Endodermal cell (in vitro differentiated cells): ENCODE measurements around the gene GALK2. TPM values are rescaled to one million over a fixed set of nuclear protein-coding genes. Genes with fewer than 3 reads are reported as not detected.

Source experiments
- DNase-seq: peaks from one replicate; pipeline ENCODE4 v3.0.0-alpha.2; 2017
- H3K27ac ChIP-seq: 2 replicates; pipeline ENCODE4 v1.5.1; 2013; ENCODE audit warnings: mild to moderate bottlenecking, low read depth, low read length, moderate library complexity
- H3K27me3 ChIP-seq: 2 replicates; pipeline ENCODE4 v1.6.1; 2013; ENCODE audit warnings: mild to moderate bottlenecking, low read length, moderate library complexity; ENCODE audit not compliant: insufficient read depth, control insufficient read depth, poor library complexity, severe bottlenecking
- H3K36me3 ChIP-seq: 2 replicates; pipeline ENCODE4 v1.7.0; 2013; ENCODE audit warnings: mild to moderate bottlenecking, low read length, moderate library complexity; ENCODE audit not compliant: control insufficient read depth, insufficient read depth
- H3K4me1 ChIP-seq: one replicate; pipeline ENCODE4 v1.7.0; 2013; ENCODE audit warnings: low read length; ENCODE audit not compliant: control insufficient read depth, insufficient read depth
- H3K4me3 ChIP-seq: 2 replicates; pipeline ENCODE4 v1.5.1; 2013; ENCODE audit warnings: mild to moderate bottlenecking, low read length, moderate library complexity
- H3K9ac ChIP-seq: 2 replicates; pipeline ENCODE4 v1.6.1; 2013; ENCODE audit warnings: mild to moderate bottlenecking, low read length, moderate library complexity; ENCODE audit not compliant: poor library complexity, severe bottlenecking; ENCODE audit errors: extremely low read depth
- H3K9me3 ChIP-seq: 2 replicates; pipeline ENCODE4 v1.6.1; 2013; ENCODE audit warnings: mild to moderate bottlenecking, low read length, moderate library complexity; ENCODE audit not compliant: control insufficient read depth
- H3K27ac Mint-ChIP-seq: 2 replicates; pipeline ENCODE4 v1.8.0; 2020; ENCODE audit warnings: mixed read lengths
- H3K27me3 Mint-ChIP-seq: 2 replicates; pipeline ENCODE4 v1.8.0; 2021; ENCODE audit warnings: mild to moderate bottlenecking, mixed read lengths; ENCODE audit not compliant: insufficient read depth
- H3K36me3 Mint-ChIP-seq: 2 replicates; pipeline ENCODE4 v1.8.0; 2020; ENCODE audit warnings: low read depth, mixed read lengths
- H3K4me1 Mint-ChIP-seq: 2 replicates; pipeline ENCODE4 v1.8.0; 2020; ENCODE audit warnings: mixed read lengths
- H3K4me3 Mint-ChIP-seq: 2 replicates; pipeline ENCODE4 v1.8.0; 2020; ENCODE audit warnings: mild to moderate bottlenecking, moderate library complexity, mixed read lengths
- H3K9me3 Mint-ChIP-seq: 2 replicates; pipeline ENCODE4 v1.8.0; 2020; ENCODE audit warnings: mild to moderate bottlenecking, mixed read lengths
- WGBS, 2 experiments: methylation state at CpG; one replicate each; pipeline versions ENCODE4 v1.1.5 to v1.1.7; 2013; ENCODE audit warnings: missing lambda C conversion rate in 2 of 2, mixed read lengths in 1 of 2; ENCODE audit not compliant: insufficient coverage in 1 of 2, insufficient read length in 1 of 2; 5-methylcytosine and 5-hydroxymethylcytosine counted together
- total RNA-seq, 2 donors: library from RNA; stranded (reverse); fragmentation: NEBNext Ultra II Directional in 1 of 2; extraction: Animal tissue kit (Norgen Biotek cat#: 25700) in 1 of 2; gene quantifications; 2 replicates in 1 of 2; 3 replicates in 1 of 2; pipeline ENCODE4 v1.2.1, GENCODE V29; 2021
- TF ChIP-seq, protein P1 (sequence below): fragments of 200-600 bp; sonication (generic); conservative IDR thresholded peaks from 2 replicates; pipeline ENCODE4 v1.5.0; 2021; ENCODE audit warnings: antibody characterized with exemption, mild to moderate bottlenecking

The GALK2 gene
- total RNA-seq, 2 donors from 2014 or later: 13.4 to 19.1 TPM

DNA sequence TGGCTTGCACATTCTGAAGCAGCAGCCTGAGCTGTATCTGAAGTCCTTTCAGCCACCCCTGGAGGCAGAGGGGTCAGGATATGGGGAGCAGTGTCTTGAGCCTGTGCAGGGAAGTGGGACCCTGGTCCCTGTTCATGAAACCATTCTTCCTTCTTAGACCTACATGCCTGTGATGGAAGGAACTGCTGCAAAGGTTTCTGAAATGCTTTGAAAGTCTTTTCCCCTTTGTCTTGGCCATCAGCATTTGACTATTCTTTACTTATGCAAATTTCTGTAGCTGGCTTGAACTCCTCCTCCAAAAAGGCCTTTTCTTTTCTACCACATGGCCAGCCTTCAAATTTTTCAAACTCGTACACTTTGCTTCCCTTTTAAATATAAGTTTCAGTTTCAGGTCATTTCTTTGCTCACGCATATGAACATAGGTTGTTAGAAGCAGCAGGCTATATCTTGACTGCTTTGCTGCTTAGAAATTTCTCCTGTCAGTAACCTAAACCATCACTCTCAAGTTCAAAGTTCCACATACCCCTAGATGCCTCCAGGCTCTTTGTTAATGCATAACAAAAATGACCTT, 62.3 kb downstream of the GALK2 start:
- peaks cover 28% of the 10 kb centered on the region for H3K36me3 Mint-ChIP-seq
- Histone ChIP-seq H3K4me1 (peaks cover 2% of the 10 kb centered on the region), H3K27ac (no peak overlapping the region), H3K9me3 (peaks cover 7% of the 10 kb centered on the region), H3K27me3 (no peaks in the 10 kb centered on the region), H3K36me3 (no peaks in the 10 kb centered on the region), H3K4me3 (no peak overlapping the region), H3K9ac (no peak overlapping the region)
- H3K27me3 Mint-ChIP-seq: no peaks in the 10 kb centered on the region
- H3K4me3 Mint-ChIP-seq: no peak overlapping the region
- 79 to 88% methylated on average over 2 of the region's 2 CpGs for WGBS, 2 experiments
- H3K4me1 Mint-ChIP-seq: peaks cover 7% of the 10 kb centered on the region
- DNase-seq: no peak
- peaks cover 22% of the 10 kb centered on the region for H3K9me3 Mint-ChIP-seq
- TF ChIP-seq, protein P1, sequence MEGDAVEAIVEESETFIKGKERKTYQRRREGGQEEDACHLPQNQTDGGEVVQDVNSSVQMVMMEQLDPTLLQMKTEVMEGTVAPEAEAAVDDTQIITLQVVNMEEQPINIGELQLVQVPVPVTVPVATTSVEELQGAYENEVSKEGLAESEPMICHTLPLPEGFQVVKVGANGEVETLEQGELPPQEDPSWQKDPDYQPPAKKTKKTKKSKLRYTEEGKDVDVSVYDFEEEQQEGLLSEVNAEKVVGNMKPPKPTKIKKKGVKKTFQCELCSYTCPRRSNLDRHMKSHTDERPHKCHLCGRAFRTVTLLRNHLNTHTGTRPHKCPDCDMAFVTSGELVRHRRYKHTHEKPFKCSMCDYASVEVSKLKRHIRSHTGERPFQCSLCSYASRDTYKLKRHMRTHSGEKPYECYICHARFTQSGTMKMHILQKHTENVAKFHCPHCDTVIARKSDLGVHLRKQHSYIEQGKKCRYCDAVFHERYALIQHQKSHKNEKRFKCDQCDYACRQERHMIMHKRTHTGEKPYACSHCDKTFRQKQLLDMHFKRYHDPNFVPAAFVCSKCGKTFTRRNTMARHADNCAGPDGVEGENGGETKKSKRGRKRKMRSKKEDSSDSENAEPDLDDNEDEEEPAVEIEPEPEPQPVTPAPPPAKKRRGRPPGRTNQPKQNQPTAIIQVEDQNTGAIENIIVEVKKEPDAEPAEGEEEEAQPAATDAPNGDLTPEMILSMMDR: no peak
- no peak overlapping the region for H3K27ac Mint-ChIP-seq

DNA sequence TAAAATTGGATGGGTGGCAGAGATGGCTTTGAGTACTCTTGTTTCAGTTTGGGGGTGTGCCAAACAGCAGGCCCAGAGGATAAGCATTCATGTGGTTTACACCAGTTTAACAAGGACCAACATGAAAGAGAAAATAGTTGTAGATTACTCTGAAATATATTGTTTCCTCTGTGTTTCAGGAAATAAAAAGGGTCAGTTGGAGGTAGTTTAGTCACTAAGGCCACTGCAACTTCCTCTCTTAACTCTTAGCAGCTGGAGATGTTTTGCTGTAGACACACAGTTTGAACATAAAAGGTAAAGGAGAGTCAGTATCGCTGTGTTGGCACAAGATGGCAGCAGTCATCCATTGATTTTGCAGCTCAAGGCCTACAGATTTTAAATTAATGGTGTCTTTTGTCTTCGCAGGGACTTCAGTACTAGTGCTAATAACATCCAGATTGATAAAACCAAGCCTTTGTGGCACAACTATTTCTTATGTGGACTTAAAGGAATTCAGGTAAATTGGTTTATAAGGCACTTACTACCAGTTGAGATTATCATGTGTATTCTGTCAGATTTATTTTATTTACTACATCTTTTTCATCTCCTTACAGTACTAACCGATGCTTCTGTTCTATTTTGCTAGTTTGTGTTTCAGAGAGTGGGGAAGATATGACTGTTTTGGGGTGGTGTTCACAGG, 65.5 kb downstream of the GALK2 start:
- DNase-seq: peak; percentile 83
- TF ChIP-seq, protein P1: peak; percentile 90
- peak overlapping the region; percentile 16 for H3K27ac Mint-ChIP-seq

DNA sequence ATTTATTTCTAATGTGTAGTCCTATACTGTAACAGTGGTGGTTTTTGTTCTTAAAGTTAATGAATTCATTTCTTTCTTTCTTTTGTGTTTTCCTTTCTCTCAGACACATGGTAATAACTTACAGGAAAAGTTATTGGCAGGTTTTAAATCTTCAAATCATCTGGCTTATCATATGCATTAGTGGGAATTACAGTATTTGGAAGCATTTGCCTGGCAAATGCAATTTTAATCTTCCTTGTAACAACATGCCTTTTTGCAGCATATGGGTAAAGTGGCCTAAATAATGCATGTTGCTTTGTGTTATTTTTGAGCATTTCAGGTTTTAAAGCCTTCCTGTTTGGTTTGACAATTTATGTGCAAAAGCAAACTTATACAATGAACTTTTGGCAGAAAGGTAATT, 66.8 kb downstream of the GALK2 start:
- Mint-ChIP-seq H3K4me3 (no peak overlapping the region), H3K36me3 (peaks cover 11% of the 10 kb centered on the region), H3K27ac (no peak overlapping the region), H3K27me3 (no peaks in the 10 kb centered on the region), H3K4me1 (peaks cover 7% of the 10 kb centered on the region), H3K9me3 (peaks cover 8% of the 10 kb centered on the region)
- H3K4me1 ChIP-seq: peaks cover 2% of the 10 kb centered on the region
- H3K9ac ChIP-seq: no peak overlapping the region
- DNase-seq: no peak
- no peak overlapping the region for H3K4me3 ChIP-seq
- no peak overlapping the region for H3K27ac ChIP-seq
- H3K27me3 ChIP-seq: no peaks in the 10 kb centered on the region
- peaks cover 5% of the 10 kb centered on the region for H3K36me3 ChIP-seq
- no peaks in the 10 kb centered on the region for H3K9me3 ChIP-seq
- TF ChIP-seq, protein P1: no peak

More for the DNA sequence above, 65.5 kb downstream of the GALK2 start:
- H3K4me3 Mint-ChIP-seq: no peak overlapping the region
- peaks cover 2% of the 10 kb centered on the region for H3K4me1 ChIP-seq
- H3K4me3 ChIP-seq: no peak overlapping the region
- H3K36me3 Mint-ChIP-seq: peaks cover 18% of the 10 kb centered on the region
- no peaks in the 10 kb centered on the region for H3K9me3 ChIP-seq
- peaks cover 7% of the 10 kb centered on the region for H3K4me1 Mint-ChIP-seq
- no peak overlapping the region for H3K9ac ChIP-seq
- no peaks in the 10 kb centered on the region for H3K27me3 ChIP-seq
- H3K27ac ChIP-seq: no peak overlapping the region
- H3K9me3 Mint-ChIP-seq: peaks cover 19% of the 10 kb centered on the region
- H3K27me3 Mint-ChIP-seq: no peaks in the 10 kb centered on the region
- 10 to 42% methylated on average over 2 to 3 of the region's 3 CpGs for WGBS, 2 experiments
- peaks cover 5% of the 10 kb centered on the region for H3K36me3 ChIP-seq
